AG04450 (cell line): ENCODE data around the gene ZNF227. TPM values are rescaled to one million over a fixed set of nuclear protein-coding genes. Genes with fewer than 3 reads are reported as not detected.

Experiments
- CTCF ChIA-PET: fragments of 300-600, 350-600 bp; formaldehyde crosslinking; extraction: SDS; loops from one replicate; lab custom pipeline; 2022; ENCODE audit warnings: antibody characterized with exemption, inconsistent platforms; lab: Charles Lee
- POLR2A ChIA-PET: fragments of 350-600 bp; formaldehyde crosslinking; extraction: SDS; loops from one replicate; lab custom pipeline; 2021; ENCODE audit warnings: antibody characterized with exemption, inconsistent platforms; lab: Yijun Ruan, JAX
- DNase-seq: peaks from one replicate; pipeline ENCODE4 v3.0.0-alpha.2; 2011; ENCODE audit warnings: low read depth, low spot score
- H3K27ac ChIP-seq: one replicate; pipeline ENCODE4 v1.5.1; 2012; ENCODE audit warnings: low read depth, low read length, control low read depth
- H3K27me3 ChIP-seq: one replicate; pipeline ENCODE4 v1.6.0; 2012; ENCODE audit warnings: low read length; ENCODE audit not compliant: control insufficient read depth, insufficient read depth
- H3K4me3 ChIP-seq: 2 replicates; pipeline ENCODE4 v1.5.1; 2011; ENCODE audit warnings: mild to moderate bottlenecking, low read depth, low read length, control low read depth
- H3K9me3 ChIP-seq: 2 replicates; pipeline ENCODE4 v1.5.1; 2012; ENCODE audit warnings: low read length; ENCODE audit not compliant: control insufficient read depth, insufficient read depth
- CTCF ChIP-seq: IDR thresholded peaks from 2 replicates; pipeline ENCODE4 v1.5.1; 2011; ENCODE audit warnings: low read depth, low read length, control low read depth, inconsistent platforms
- polyA plus RNA-seq: library from polyadenylated mRNA; depleted of rRNA; stranded (reverse); fragments of >200 nt; gene quantifications from 2 replicates; pipeline ENCODE4 v1.2.3, GENCODE V29; 2011

The ZNF227 gene
- polyA plus RNA-seq, 1 experiment: 11.8 TPM

- CTCF ChIA-PET: no interaction called here
- H3K9me3 ChIP-seq: peaks cover 23% of the 10 kb centered on the region
- POLR2A ChIA-PET: no interaction called here
- TF ChIP-seq CTCF: no peak
- H3K4me3 ChIP-seq: no peak overlapping the region
- DNase-seq: no peak
- no peaks in the 10 kb centered on the region for H3K27me3 ChIP-seq
- no peak overlapping the region for H3K27ac ChIP-seq
These were observed 35.7 kb upstream of the ZNF227 start for GRCh38 chr19:44176590-44176989.

- no peak for TF ChIP-seq CTCF
- no peak for DNase-seq
- H3K27ac ChIP-seq: no peak overlapping the region
- peaks cover 20% of the 10 kb centered on the region; the same call in 1 of the 2 replicates for H3K9me3 ChIP-seq
- H3K4me3 ChIP-seq: no peak overlapping the region
- no peaks in the 10 kb centered on the region for H3K27me3 ChIP-seq
- CTCF ChIA-PET: no interaction called here
- POLR2A ChIA-PET: no interaction called here
These were observed 31.4 kb upstream of the ZNF227 start for GRCh38 chr19:44180968-44181367.

- TF ChIP-seq CTCF: no peak
- Histone ChIP-seq H3K9me3 (peaks cover 9% of the 10 kb centered on the region; the same call in 1 of the 2 replicates), H3K4me3 (no peak overlapping the region), H3K27ac (no peak overlapping the region), H3K27me3 (no peaks in the 10 kb centered on the region)
- ChIA-PET CTCF (no interaction called here), POLR2A (no interaction called here)
- DNase-seq: no peak
These were observed 30.2 kb upstream of the ZNF227 start for GRCh38 chr19:44182145-44182544.

GRCh38 chr19:44190020-44190419 lies 22.3 kb upstream of the ZNF227 start:
- POLR2A ChIA-PET: no interaction called here
- TF ChIP-seq CTCF: no peak
- no peaks in the 10 kb centered on the region for H3K27me3 ChIP-seq
- no peak overlapping the region for H3K4me3 ChIP-seq
- DNase-seq: no peak
- H3K9me3 ChIP-seq: no peaks in the 10 kb centered on the region
- H3K27ac ChIP-seq: no peak overlapping the region
- CTCF ChIA-PET: no interaction called here

- Histone ChIP-seq H3K4me3 (no peak overlapping the region), H3K27ac (no peak overlapping the region), H3K27me3 (no peaks in the 10 kb centered on the region), H3K9me3 (no peaks in the 10 kb centered on the region)
- ChIA-PET CTCF (interaction anchor here (0.6 kb wide), 1 partner anchor 151 kb away, joined by 3 read pairs; no protein-coding TSS in a partner anchor), POLR2A (no interaction called here)
- no peak for TF ChIP-seq CTCF
- no peak for DNase-seq
These were observed 20.2 kb upstream of the ZNF227 start for GRCh38 chr19:44192127-44192526.
